Keratinocyte (primary cell): ENCODE measurements around the gene SLC6A2. TPM values are rescaled to one million over a fixed set of nuclear protein-coding genes. Genes with fewer than 3 reads are reported as not detected.
A peak's percentile ranks its signal among the peaks of the same experiment; 100 is the strongest.

Experiments used
- DNase-seq: peaks from one replicate; pipeline ENCODE4 v3.0.0-alpha.2; 2011; ENCODE audit warnings: low read depth, missing footprints, low spot score
- FAIRE-seq: peaks from 2 replicates; lab custom pipeline; 2011; peaks lifted over from hg19 to GRCh38; lab: Jason Lieb, UNC
- H2AFZ ChIP-seq: 2 replicates; pipeline ENCODE4 v1.6.0; 2012; ENCODE audit warnings: low read length, control low read depth, inconsistent platforms; ENCODE audit not compliant: control insufficient read depth
- H3K27ac ChIP-seq: 2 replicates; pipeline ENCODE4 v1.5.1; 2011; ENCODE audit warnings: low read length; ENCODE audit not compliant: control insufficient read depth, insufficient read depth
- H3K27me3 ChIP-seq: 3 replicates; pipeline ENCODE4 v1.6.0; 2011; ENCODE audit warnings: low read length; ENCODE audit not compliant: control insufficient read depth, insufficient read depth; ENCODE audit errors: extremely low read depth
- H3K36me3 ChIP-seq, 2 experiments: 2 replicates in 1 of 2; 3 replicates in 1 of 2; pipeline ENCODE4 v1.5.1; 2011; ENCODE audit warnings: low read length in 2 of 2, mild to moderate bottlenecking in 1 of 2; ENCODE audit not compliant: control insufficient read depth in 2 of 2, insufficient read depth in 2 of 2; ENCODE audit errors: extremely low read depth in 1 of 2
- H3K4me1 ChIP-seq: 3 replicates; pipeline ENCODE4 v1.5.1; 2011; ENCODE audit warnings: low read length; ENCODE audit not compliant: control insufficient read depth, insufficient read depth; ENCODE audit errors: extremely low read depth
- H3K4me2 ChIP-seq: 3 replicates; pipeline ENCODE4 v1.6.0; 2011; ENCODE audit warnings: low read depth, low read length; ENCODE audit not compliant: control insufficient read depth, insufficient read depth; ENCODE audit errors: extremely low read depth
- H3K4me3 ChIP-seq, 3 experiments: fragments of 200-600 bp in 1 of 3; sonication (generic) in 1 of 3; 2 replicates in 2 of 3; 3 replicates in 1 of 3; pipeline ENCODE4 v1.5.1; 2011 to 2016; ENCODE audit warnings: low read length in 3 of 3, mild to moderate bottlenecking in 3 of 3, control low read depth in 2 of 3, inconsistent platforms in 1 of 3, low read depth in 1 of 3, mixed read lengths in 1 of 3, mixed run types in 1 of 3, moderate library complexity in 1 of 3; ENCODE audit not compliant: control insufficient read depth in 2 of 3, insufficient read depth in 2 of 3; ENCODE audit errors: extremely low read depth in 1 of 3
- H3K79me2 ChIP-seq: 2 replicates; pipeline ENCODE4 v1.6.0; 2012; ENCODE audit warnings: low read length; ENCODE audit not compliant: control insufficient read depth, insufficient read depth
- H3K9ac ChIP-seq: 3 replicates; pipeline ENCODE4 v1.6.0; 2011; ENCODE audit warnings: low read length; ENCODE audit not compliant: control insufficient read depth, insufficient read depth; ENCODE audit errors: extremely low read depth
- H3K9me1 ChIP-seq: 3 replicates; pipeline ENCODE4 v1.6.0; 2011; ENCODE audit warnings: low read length; ENCODE audit not compliant: control insufficient read depth, insufficient read depth; ENCODE audit errors: extremely low read depth
- H3K9me3 ChIP-seq: 2 replicates; pipeline ENCODE4 v1.5.1; 2012; ENCODE audit warnings: low read depth, low read length; ENCODE audit not compliant: control insufficient read depth
- H4K20me1 ChIP-seq: 3 replicates; pipeline ENCODE4 v1.6.0; 2011; ENCODE audit warnings: low read length; ENCODE audit not compliant: control insufficient read depth, insufficient read depth; ENCODE audit errors: extremely low read depth
- CTCF ChIP-seq, 3 experiments: IDR thresholded peaks in 1 of 3; conservative IDR thresholded peaks in 1 of 3; optimal IDR thresholded peaks in 1 of 3; 2 replicates in 2 of 3; 3 replicates in 1 of 3; pipeline versions ENCODE3 to v1.5.1; 2011; ENCODE audit warnings: low read length in 3 of 3, mild to moderate bottlenecking in 3 of 3, moderate library complexity in 2 of 3, control low read depth in 1 of 3, inconsistent platforms in 1 of 3; ENCODE audit not compliant: insufficient read depth in 2 of 3; ENCODE audit errors: extremely low read depth in 1 of 3
- EZH2 ChIP-seq: IDR thresholded peaks from one replicate; pipeline ENCODE4 v1.6.1; 2012; ENCODE audit warnings: inconsistent platforms, mild to moderate bottlenecking, low read length, moderate library complexity
- dilution Hi-C: fragments of 300-500 bp; cut with MboI; formaldehyde crosslinking; loops from one replicate; pipeline ENCODE4 v1.7.0; 2020; ENCODE audit warnings: low sequenced_read_pairs; ENCODE audit not compliant: extremely low pct_ligation_motif_present
- polyA plus RNA-seq, 5 experiments: library from polyadenylated mRNA; depleted of rRNA in 3 of 5; stranded (reverse) in 3 of 5; stranded (forward) in 1 of 5; unstranded in 1 of 5; fragments of >200 nt; gene quantifications; 1 replicate in 1 of 5; 2 replicates in 3 of 5; 3 replicates in 1 of 5; pipeline versions ENCODE4 v1.2.1 to v1.2.3, GENCODE V29; 2011 to 2012; ENCODE audit warnings: missing spikeins in 2 of 5, low read depth in 1 of 5, low replicate concordance in 1 of 5

The SLC6A2 gene
- polyA plus RNA-seq, 1 donor (not counting 4 experiments of a cell fraction or from before 2014, with no cell fraction given), result 0.20 TPM

- peaks cover 2% of the 10 kb centered on the region for H3K9me1 ChIP-seq
- no peaks in the 10 kb centered on the region for H3K79me2 ChIP-seq
- dilution Hi-C loops, result no loop called here
- H4K20me1 ChIP-seq, result peaks cover 3% of the 10 kb centered on the region
- no peaks in the 10 kb centered on the region for H3K27me3 ChIP-seq
- H3K4me1 ChIP-seq, result peaks cover 45% of the 10 kb centered on the region
- H3K9me3 ChIP-seq, result no peaks in the 10 kb centered on the region
- FAIRE-seq (no peak), DNase-seq (no peak)
- TF ChIP-seq EZH2, result no peak
- no peak for TF ChIP-seq CTCF (optimal IDR thresholded peaks at IDR 0.05 in 1 of 3, IDR thresholded peaks at IDR 0.05 in 1 of 3, conservative IDR thresholded peaks at IDR 0.05 in 1 of 3; ENCODE audit: extremely low read depth in 1 of 3, insufficient read depth in 2 of 3, low read length in 3 of 3)
- no peaks in the 10 kb centered on the region for H3K36me3 ChIP-seq
- H2AFZ ChIP-seq, result no peak overlapping the region
- peak overlapping the region; percentile 77 for H3K4me2 ChIP-seq
- peak overlapping the region; percentile 91 for H3K27ac ChIP-seq
- H3K9ac ChIP-seq, result peak overlapping the region; percentile 42
- H3K4me3 ChIP-seq, result peak overlapping the region in 1 of 3 experiments; percentile 15
These were observed 12.0 kb downstream of the SLC6A2 start for GRCh38 chr16:55667753-55668152.

- peaks cover 2% of the 10 kb centered on the region for H3K9me1 ChIP-seq
- H3K9me3 ChIP-seq, result no peaks in the 10 kb centered on the region
- no peak for TF ChIP-seq EZH2
- TF ChIP-seq CTCF (optimal IDR thresholded peaks at IDR 0.05 in 1 of 3, IDR thresholded peaks at IDR 0.05 in 1 of 3, conservative IDR thresholded peaks at IDR 0.05 in 1 of 3; ENCODE audit: extremely low read depth in 1 of 3, insufficient read depth in 2 of 3, low read length in 3 of 3), result peak in 1 of 3 experiments; percentile 12
- H3K9ac ChIP-seq, result peak overlapping the region; percentile 72
- H3K4me2 ChIP-seq, result peak overlapping the region; percentile 77
- DNase-seq (peak; percentile 66), FAIRE-seq (peak; percentile 95)
- dilution Hi-C loops, result no loop called here
- no peaks in the 10 kb centered on the region for H3K36me3 ChIP-seq
- H3K27ac ChIP-seq, result peak overlapping the region; percentile 91
- peaks cover 3% of the 10 kb centered on the region for H4K20me1 ChIP-seq
- peak overlapping the region in 2 of 3 experiments; percentile 29 to 41 for H3K4me3 ChIP-seq
- H2AFZ ChIP-seq, result no peak overlapping the region
- no peaks in the 10 kb centered on the region for H3K79me2 ChIP-seq
- H3K27me3 ChIP-seq, result no peaks in the 10 kb centered on the region
- H3K4me1 ChIP-seq, result peaks cover 37% of the 10 kb centered on the region
These were observed 12.8 kb downstream of the SLC6A2 start for GRCh38 chr16:55668340-55669281.
